Kidney (tissue), 14 donors: Measurements from ENCODE around the gene WNK4. TPM values are rescaled to one million over a fixed set of nuclear protein-coding genes. Genes with fewer than 3 reads are reported as not detected.
A peak's percentile ranks its signal among the peaks of the same experiment; 100 is the strongest.

ENCODE experiments used
- DNase-seq, 5 donors: peaks; one replicate each; pipeline ENCODE4 v3.0.0-alpha.2; 2013 to 2020
- FAIRE-seq: peaks from 2 replicates; lab custom pipeline; 2012; peaks lifted over from hg19 to GRCh38; lab: Jason Lieb, UNC
- H3K27ac ChIP-seq, 2 donors: one replicate each; pipeline ENCODE4 v1.7.0; 2013; ENCODE audit warnings: low read depth in 2 of 2, low read length in 2 of 2, inconsistent platforms in 1 of 2
- H3K27me3 ChIP-seq: one replicate; pipeline ENCODE4 v1.7.1; 2013; ENCODE audit warnings: low read length, inconsistent platforms; ENCODE audit not compliant: control insufficient read depth, insufficient read depth
- H3K36me3 ChIP-seq, 3 donors: one replicate each; pipeline versions ENCODE4 v1.7.0 to v1.7.1; 2013; ENCODE audit warnings: low read length in 3 of 3, control low read depth in 1 of 3, inconsistent platforms in 1 of 3; ENCODE audit not compliant: insufficient read depth in 3 of 3, control insufficient read depth in 2 of 3
- H3K4me1 ChIP-seq, 3 donors: one replicate each; pipeline versions ENCODE4 v1.7.0 to v1.7.1; 2013; ENCODE audit warnings: low read length in 3 of 3, inconsistent platforms in 1 of 3, low read depth in 1 of 3; ENCODE audit not compliant: control insufficient read depth in 2 of 3, insufficient read depth in 2 of 3
- H3K4me3 ChIP-seq, 3 donors: one replicate each; pipeline versions ENCODE4 v1.7.0 to v1.8.1; 2013; ENCODE audit warnings: low read length in 3 of 3, control low read depth in 1 of 3, inconsistent platforms in 1 of 3
- H3K9ac ChIP-seq, 3 donors: one replicate each; pipeline versions ENCODE4 v1.7.0 to v1.7.1; 2013; ENCODE audit warnings: low read length in 3 of 3, control low read depth in 1 of 3, inconsistent platforms in 1 of 3
- H3K9me3 ChIP-seq, 3 donors: one replicate each; pipeline versions ENCODE4 v1.7.0 to v1.7.1; 2013; ENCODE audit warnings: low read length in 3 of 3, control low read depth in 1 of 3, inconsistent platforms in 1 of 3; ENCODE audit not compliant: control insufficient read depth in 2 of 3, insufficient read depth in 1 of 3
- intact Hi-C: fragments of 100-400 bp; cut with DNase I; formaldehyde crosslinking; loops from one replicate; pipeline ENCODE4 v1.11.1; 2022
- polyA plus RNA-seq: library from polyadenylated mRNA; stranded (reverse); fragments of 350-450 nt; fragmentation: Illumina TruSeq; extraction: RNeasy Lipid Tissue Mini Kit (QIAGEN cat#74804); gene quantifications from one replicate; pipeline ENCODE4 v1.2.3, GENCODE V29; 2014; ENCODE audit warnings: low read depth, low replicate concordance; ENCODE audit not compliant: insufficient read depth
- total RNA-seq: library from RNA; stranded (reverse); fragmentation: NEBNext Ultra II Directional; extraction: Animal tissue kit (Norgen Biotek cat#: 25700); gene quantifications from one replicate; pipeline ENCODE4 v1.2.1, GENCODE V29; 2021
- TF ChIP-seq, protein P1 (sequence below): IDR thresholded peaks from 3 replicates; pipeline ENCODE4 v1.5.1; 2012; ENCODE audit warnings: mild to moderate bottlenecking, moderate library complexity, borderline replicate concordance; ENCODE audit not compliant: insufficient read depth; ENCODE audit errors: extremely low read depth
- donor health status: control.
- donor health status: control.
- donor health status: control.
- donor health status: control.
- donor health status: control.
- donor health status: DM: yes; HTN: yes; CAD: no.
- donor health status: Normal renal cell carcinoma (clear cell type).

WNK4 gene
- total and polyA plus RNA-seq, 2 donors from 2014 or later = 14.9 to 26.4 TPM

DNA sequence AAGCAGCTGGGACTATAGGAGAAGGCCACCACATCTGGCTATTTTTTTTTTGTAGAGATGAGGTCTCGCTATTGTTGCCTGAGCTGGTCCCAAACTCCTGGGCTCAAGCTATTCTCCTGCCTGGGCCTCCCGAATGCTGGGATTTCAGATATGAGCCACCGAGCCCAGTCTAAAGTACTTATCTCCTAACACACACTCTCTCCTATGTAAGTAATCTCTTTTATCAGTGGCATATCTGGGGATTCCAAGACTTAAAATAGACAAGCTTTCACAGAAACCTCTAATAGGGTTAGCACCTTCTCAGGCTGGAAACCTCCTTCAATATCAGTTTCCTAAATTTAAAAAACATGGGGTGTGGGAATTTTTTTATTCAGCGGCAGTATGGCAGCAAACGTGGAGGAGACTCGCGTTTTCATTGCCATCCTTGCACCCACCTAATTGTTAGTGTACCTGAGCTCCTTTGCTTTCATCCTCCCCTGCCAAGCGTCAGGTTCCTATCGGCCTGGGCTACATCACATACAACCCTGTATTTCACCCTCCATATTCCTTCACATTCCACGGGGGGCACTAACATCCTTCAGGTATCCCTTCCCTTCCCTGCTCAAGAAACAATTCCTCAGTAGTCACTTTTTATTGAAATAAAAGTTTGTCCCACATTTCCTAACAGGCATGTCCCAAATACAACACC lies 36.7 kb upstream of the WNK4 start:
- intact Hi-C loops = no loop called here
- Histone ChIP-seq H3K9ac (peak overlapping the region; percentile 38 to 67 (median 47)), H3K4me3 (peak overlapping the region; percentile 61 to 83 (median 73)), H3K27me3 (no peaks in the 10 kb centered on the region), H3K36me3 (no peaks in the 10 kb centered on the region), H3K9me3 (no peaks in the 10 kb centered on the region), H3K4me1 (peaks cover 2 to 12% (median 10%) of the 10 kb centered on the region in 3 donors), H3K27ac (peak overlapping the region; percentile 81 to 94)
- TF ChIP-seq, protein P1, sequence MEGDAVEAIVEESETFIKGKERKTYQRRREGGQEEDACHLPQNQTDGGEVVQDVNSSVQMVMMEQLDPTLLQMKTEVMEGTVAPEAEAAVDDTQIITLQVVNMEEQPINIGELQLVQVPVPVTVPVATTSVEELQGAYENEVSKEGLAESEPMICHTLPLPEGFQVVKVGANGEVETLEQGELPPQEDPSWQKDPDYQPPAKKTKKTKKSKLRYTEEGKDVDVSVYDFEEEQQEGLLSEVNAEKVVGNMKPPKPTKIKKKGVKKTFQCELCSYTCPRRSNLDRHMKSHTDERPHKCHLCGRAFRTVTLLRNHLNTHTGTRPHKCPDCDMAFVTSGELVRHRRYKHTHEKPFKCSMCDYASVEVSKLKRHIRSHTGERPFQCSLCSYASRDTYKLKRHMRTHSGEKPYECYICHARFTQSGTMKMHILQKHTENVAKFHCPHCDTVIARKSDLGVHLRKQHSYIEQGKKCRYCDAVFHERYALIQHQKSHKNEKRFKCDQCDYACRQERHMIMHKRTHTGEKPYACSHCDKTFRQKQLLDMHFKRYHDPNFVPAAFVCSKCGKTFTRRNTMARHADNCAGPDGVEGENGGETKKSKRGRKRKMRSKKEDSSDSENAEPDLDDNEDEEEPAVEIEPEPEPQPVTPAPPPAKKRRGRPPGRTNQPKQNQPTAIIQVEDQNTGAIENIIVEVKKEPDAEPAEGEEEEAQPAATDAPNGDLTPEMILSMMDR = no peak
- no peak for DNase-seq
- no peak for FAIRE-seq

DNA sequence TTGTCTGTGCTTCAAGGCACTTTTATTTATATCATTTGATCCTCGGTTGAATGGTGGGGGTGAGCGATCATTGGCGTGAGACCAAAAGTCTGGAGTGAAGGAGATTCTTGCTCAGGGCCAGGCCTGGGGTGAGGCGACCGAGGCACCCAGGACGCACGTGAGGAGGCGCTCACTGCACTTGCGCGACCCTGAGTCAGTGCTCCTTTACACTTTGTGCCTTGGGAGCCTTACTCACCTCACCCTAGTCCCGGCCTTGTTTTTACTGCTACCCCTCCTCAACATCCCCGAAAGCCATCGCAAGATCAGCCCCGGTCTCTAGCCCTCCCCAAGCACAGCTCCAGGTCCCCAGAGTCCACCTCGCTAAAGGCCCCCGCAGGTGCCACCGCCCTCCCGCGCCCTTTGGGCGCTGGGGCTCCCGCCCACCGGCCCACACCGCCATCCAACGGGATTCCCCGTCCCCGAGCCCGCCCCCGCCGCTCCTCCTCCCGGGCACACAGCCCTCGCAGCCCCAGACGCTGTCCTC lies 36.1 kb upstream of the WNK4 start:
- FAIRE-seq (no peak), DNase-seq (peak in 3 of 5 donors; percentile 75 to 93 (median 75))
- H3K9me3 ChIP-seq = no peaks in the 10 kb centered on the region
- peak overlapping the region; percentile 61 to 83 (median 73) for H3K4me3 ChIP-seq
- TF ChIP-seq, protein P1 = no peak
- H3K27me3 ChIP-seq = no peaks in the 10 kb centered on the region
- H3K4me1 ChIP-seq = peaks cover 2 to 16% (median 16%) of the 10 kb centered on the region in 3 donors
- H3K27ac ChIP-seq = peak overlapping the region; percentile 81 to 94
- intact Hi-C loops = no loop called here
- no peaks in the 10 kb centered on the region for H3K36me3 ChIP-seq
- H3K9ac ChIP-seq = peak overlapping the region; percentile 38 to 67 (median 47)

DNA sequence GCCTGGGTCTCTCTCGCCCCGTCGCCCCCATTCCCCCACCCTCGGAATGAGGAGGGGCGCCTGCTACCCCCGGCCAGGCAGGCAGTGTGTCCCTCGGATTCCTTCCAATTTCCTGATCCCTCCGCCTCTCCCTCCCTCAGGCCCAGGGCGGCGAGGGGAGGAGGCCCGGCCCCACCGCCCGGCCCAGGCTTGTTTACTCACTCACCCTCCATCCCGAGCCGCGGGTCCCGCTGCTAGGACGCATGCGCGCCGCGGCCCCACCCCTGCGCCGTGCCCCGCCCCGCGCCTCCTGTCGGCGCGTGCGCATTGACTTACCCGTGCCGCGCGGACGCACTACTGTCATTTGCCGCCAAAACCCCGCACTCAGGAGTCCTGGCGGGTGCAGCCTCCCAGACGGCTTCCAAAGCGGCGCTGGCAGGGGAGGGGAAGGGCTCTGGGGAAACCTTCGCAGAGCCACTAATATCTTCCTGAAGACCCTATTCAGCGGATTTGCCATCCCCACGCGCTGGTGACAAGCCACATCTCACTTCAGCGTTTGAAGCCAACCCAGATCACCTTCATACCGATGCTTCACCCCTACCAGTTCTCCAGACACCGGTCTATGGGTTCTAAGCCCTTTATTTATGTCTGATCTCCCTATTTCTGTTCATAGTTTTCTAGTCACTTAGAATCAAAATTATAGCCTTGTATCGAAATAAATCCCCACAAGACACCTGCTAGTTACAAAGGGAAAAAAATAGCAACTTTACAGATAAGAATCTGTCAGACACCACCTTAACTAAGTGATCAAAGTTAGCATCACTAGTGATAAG lies 35.4 kb upstream of the WNK4 start, which contains the start of gene EZH1:
TSS of gene EZH1 (minus strand) at position 235 of the 812 bp plus-strand sequence. CDS start 16,099 bp downstream, outside the sequence.
- no peaks in the 10 kb centered on the region for H3K36me3 ChIP-seq
- peaks cover 4 to 20% (median 18%) of the 10 kb centered on the region in 3 donors for H3K4me1 ChIP-seq
- intact Hi-C loops = no loop called here
- FAIRE-seq (no peak), DNase-seq (peak; percentile 94 to 97 (median 96))
- H3K9me3 ChIP-seq = no peaks in the 10 kb centered on the region
- peak within 1 kb of the TSS; percentile 81 to 94 for H3K27ac ChIP-seq
- H3K9ac ChIP-seq = peak within 1 kb of the TSS; percentile 38 to 67 (median 47)
- TF ChIP-seq, protein P1 = no peak
- H3K27me3 ChIP-seq = no peaks in the 10 kb centered on the region
- H3K4me3 ChIP-seq = peak within 1 kb of the TSS; percentile 61 to 83 (median 73)
